ENCODE results near the gene PRTFDC1.
"Not testable (repeated sequence)": the region's sequence is repeated elsewhere in the genome, so short reads cannot be mapped to it uniquely, and the experiment has no call there.

PRTFDC1 gene

GRCh38 chr10:24963521-24964041 is 11.2 kb upstream of the PRTFDC1 start:
- DNase-seq, result no peak

- no peak for DNase-seq
Observed at GRCh38 chr10:24962995-24963394, 10.6 kb upstream of the PRTFDC1 start.

- DNase-seq, result no peak
Observed at GRCh38 chr10:24961582-24961981, 9.2 kb upstream of the PRTFDC1 start.

GRCh38 chr10:24959382-24959730 is 7.0 kb upstream of the PRTFDC1 start:
- no peak for DNase-seq

GRCh38 chr10:24958721-24959381 is 6.4 kb upstream of the PRTFDC1 start:
- DNase-seq, result no peak

- DNase-seq, result no peak
Observed at GRCh38 chr10:24958091-24958720, 5.8 kb upstream of the PRTFDC1 start.

- not testable (repeated sequence) for DNase-seq
Observed at GRCh38 chr10:24957624-24958051, 5.2 kb upstream of the PRTFDC1 start.

GRCh38 chr10:24953675-24954074 is 1.3 kb upstream of the PRTFDC1 start:
- DNase-seq, result no peak

- DNase-seq, result peak; percentile 47
Observed at GRCh38 chr10:24952707-24953645, 570 bp upstream of the PRTFDC1 start.

GRCh38 chr10:24951201-24952142 is 934 bp downstream of the PRTFDC1 start:
- no peak for DNase-seq

GRCh38 chr10:24950439-24950838 is 2.0 kb downstream of the PRTFDC1 start:
- DNase-seq, result no peak

GRCh38 chr10:24949616-24950015 is 2.8 kb downstream of the PRTFDC1 start:
- no peak for DNase-seq

- DNase-seq, result no peak
Observed at GRCh38 chr10:24947304-24948097, 4.9 kb downstream of the PRTFDC1 start.

- no peak for DNase-seq
Observed at GRCh38 chr10:24944512-24945255, 7.7 kb downstream of the PRTFDC1 start.

- DNase-seq, result no peak
Observed at GRCh38 chr10:24938525-24938924, 13.9 kb downstream of the PRTFDC1 start.

GRCh38 chr10:24938076-24938475 is 14.3 kb downstream of the PRTFDC1 start:
- DNase-seq, result no peak

GRCh38 chr10:24935504-24936292 is 16.7 kb downstream of the PRTFDC1 start:
- DNase-seq, result no peak

- no peak for DNase-seq
Observed at GRCh38 chr10:24931236-24931635, 21.2 kb downstream of the PRTFDC1 start.

- DNase-seq, result no peak
Observed at GRCh38 chr10:24930427-24930826, 22.0 kb downstream of the PRTFDC1 start.

GRCh38 chr10:24929904-24930303 is 22.5 kb downstream of the PRTFDC1 start:
- DNase-seq, result no peak

Data from central memory CD4-positive, alpha-beta T cell (primary cell).